BJ (cell line): Measurements from ENCODE around the gene DHX35. TPM values are rescaled to one million over a fixed set of nuclear protein-coding genes. Genes with fewer than 3 reads are reported as not detected.

Experiments
- CTCF ChIA-PET: fragments of 350-600 bp; formaldehyde crosslinking; extraction: SDS; loops from one replicate; lab custom pipeline; 2021; ENCODE audit warnings: antibody characterized with exemption, inconsistent platforms; lab: Yijun Ruan, JAX
- POLR2A ChIA-PET: fragments of 300-600 bp; sonication (Branson Sonifier 250); formaldehyde crosslinking; extraction: SDS; loops from one replicate; lab custom pipeline; 2021; ENCODE audit warnings: antibody characterized with exemption; lab: Charles Lee
- DNase-seq: peaks from one replicate; pipeline ENCODE4 v3.0.0-alpha.2; 2011; ENCODE audit warnings: low read depth
- H3K27me3 ChIP-seq: 2 replicates; pipeline ENCODE4 v1.6.0; 2011; ENCODE audit warnings: low read length; ENCODE audit not compliant: control insufficient read depth, insufficient read depth
- H3K36me3 ChIP-seq: 2 replicates; pipeline ENCODE4 v1.5.1; 2011; ENCODE audit warnings: low read length; ENCODE audit not compliant: control insufficient read depth, insufficient read depth
- H3K4me3 ChIP-seq: 2 replicates; pipeline ENCODE4 v1.5.1; 2011; ENCODE audit warnings: low read depth, mild to moderate bottlenecking, control low read depth, low read length
- CTCF ChIP-seq: IDR thresholded peaks from 2 replicates; pipeline ENCODE4 v1.5.1; 2011; ENCODE audit warnings: low read depth, mild to moderate bottlenecking, control low read depth, inconsistent platforms, low read length, moderate library complexity; ENCODE audit not compliant: insufficient read depth
- polyA plus RNA-seq: library from polyadenylated mRNA; depleted of rRNA; stranded (reverse); fragments of >200 nt; gene quantifications from 2 replicates; pipeline ENCODE4 v1.2.3, GENCODE V29; 2011

The DHX35 gene
- polyA plus RNA-seq, 1 experiment, result 14.5 TPM

GRCh38 chr20:38946836-38947235, 15.3 kb upstream of the DHX35 start:
- CTCF ChIA-PET, result no interaction called here

GRCh38 chr20:38947931-38948362, 14.2 kb upstream of the DHX35 start:
- no peak overlapping the region for H3K4me3 ChIP-seq
- H3K36me3 ChIP-seq, result peaks cover 3% of the 10 kb centered on the region
- H3K27me3 ChIP-seq, result no peaks in the 10 kb centered on the region
- POLR2A ChIA-PET, result no interaction called here
- CTCF ChIA-PET, result no interaction called here
- DNase-seq, result no peak
- no peak for TF ChIP-seq CTCF

More at GRCh38 chr20:38946836-38947235, 15.3 kb upstream of the DHX35 start:
- POLR2A ChIA-PET, result no interaction called here
- DNase-seq, result no peak
- TF ChIP-seq CTCF, result no peak
- Histone ChIP-seq H3K4me3 (no peak overlapping the region), H3K36me3 (peaks cover 3% of the 10 kb centered on the region), H3K27me3 (no peaks in the 10 kb centered on the region)

GRCh38 chr20:38950254-38950653, 11.9 kb upstream of the DHX35 start:
- POLR2A ChIA-PET, result no interaction called here
- no peak for TF ChIP-seq CTCF
- CTCF ChIA-PET, result interaction anchor here (1.4 kb wide), 1 partner anchor 79 kb away, joined by 3 read pairs; no protein-coding TSS in a partner anchor
- no peak for DNase-seq
- no peak overlapping the region for H3K4me3 ChIP-seq
- H3K36me3 ChIP-seq, result peaks cover 3% of the 10 kb centered on the region
- no peaks in the 10 kb centered on the region for H3K27me3 ChIP-seq

GRCh38 chr20:38951611-38952010, 10.5 kb upstream of the DHX35 start:
- TF ChIP-seq CTCF, result no peak
- POLR2A ChIA-PET, result no interaction called here
- no peak overlapping the region for H3K4me3 ChIP-seq
- CTCF ChIA-PET, result no interaction called here
- no peaks in the 10 kb centered on the region for H3K27me3 ChIP-seq
- peaks cover 3% of the 10 kb centered on the region for H3K36me3 ChIP-seq
- DNase-seq, result no peak

- Histone ChIP-seq H3K4me3 (no peak overlapping the region), H3K36me3 (peaks cover 3% of the 10 kb centered on the region), H3K27me3 (no peaks in the 10 kb centered on the region)
- no peak for DNase-seq
- ChIA-PET POLR2A (no interaction called here), CTCF (no interaction called here)
- TF ChIP-seq CTCF, result no peak
Measured at GRCh38 chr20:38952153-38952552, 10.0 kb upstream of the DHX35 start.
